CD14-positive monocyte (primary cell): ENCODE measurements around the gene POC1A. TPM values are rescaled to one million over a fixed set of nuclear protein-coding genes. Genes with fewer than 3 reads are reported as not detected.
"Not testable (repeated sequence)": the region's sequence is repeated elsewhere in the genome, so short reads cannot be mapped to it uniquely, and the experiment has no call there.

Source experiments
- DNase-seq, 3 donors: peaks; one replicate each; pipeline ENCODE4 v3.0.0-alpha.2; 2011 to 2022
- H2AFZ ChIP-seq: 2 replicates; pipeline ENCODE4 v1.6.0; 2012; ENCODE audit warnings: mild to moderate bottlenecking, low read depth, low read length, inconsistent platforms; ENCODE audit not compliant: insufficient read depth, poor library complexity, severe bottlenecking
- H3K27ac ChIP-seq, 2 donors: 1 replicate in 1 of 2; 2 replicates in 1 of 2; pipeline ENCODE4 v1.5.1; 2012 to 2013; ENCODE audit warnings: low read length in 2 of 2, control low read depth in 1 of 2, inconsistent platforms in 1 of 2, low read depth in 1 of 2, mild to moderate bottlenecking in 1 of 2
- H3K27me3 ChIP-seq, 2 donors: one replicate each; pipeline versions ENCODE4 v1.6.0 to v1.6.1; 2011 to 2013; ENCODE audit warnings: low read length in 2 of 2; ENCODE audit not compliant: control insufficient read depth in 2 of 2, insufficient read depth in 2 of 2
- H3K36me3 ChIP-seq, 2 donors: replicated peaks in 1 of 2; 1 replicate in 1 of 2; 2 replicates in 1 of 2; pipeline versions ENCODE4 v1.5.1 to v1.6.1; 2012 to 2013; ENCODE audit warnings: low read length in 2 of 2, control low read depth in 1 of 2, inconsistent platforms in 1 of 2, mild to moderate bottlenecking in 1 of 2; ENCODE audit not compliant: insufficient read depth in 2 of 2, control insufficient read depth in 1 of 2
- H3K4me1 ChIP-seq, 2 donors: 1 replicate in 1 of 2; 2 replicates in 1 of 2; pipeline versions ENCODE4 v1.5.1 to v1.6.1; 2012 to 2013; ENCODE audit warnings: low read length in 2 of 2, control low read depth in 1 of 2, inconsistent platforms in 1 of 2, mild to moderate bottlenecking in 1 of 2, moderate library complexity in 1 of 2; ENCODE audit not compliant: insufficient read depth in 2 of 2, control insufficient read depth in 1 of 2
- H3K4me2 ChIP-seq: replicated peaks from 2 replicates; pipeline ENCODE3; 2012; ENCODE audit warnings: low read length, moderate library complexity, mild to moderate bottlenecking; ENCODE audit not compliant: poor library complexity, severe bottlenecking; ENCODE audit errors: extremely low read depth
- H3K4me3 ChIP-seq, 3 experiments: fragments of 200-600 bp in 1 of 3; sonication (generic) in 1 of 3; replicated peaks in 1 of 3; 1 replicate in 2 of 3; 2 replicates in 1 of 3; pipeline ENCODE4 v1.5.1; 2011 to 2013; ENCODE audit warnings: low read length in 3 of 3, mild to moderate bottlenecking in 3 of 3, control low read depth in 2 of 3, low read depth in 2 of 3, inconsistent platforms in 1 of 3, moderate library complexity in 1 of 3
- H3K79me2 ChIP-seq: 2 replicates; pipeline ENCODE4 v1.6.0; 2012; ENCODE audit warnings: mild to moderate bottlenecking, control low read depth, inconsistent platforms, low read length, moderate library complexity; ENCODE audit not compliant: insufficient read depth
- H3K9ac ChIP-seq: 2 replicates; pipeline ENCODE4 v1.6.0; 2017; ENCODE audit warnings: low read length, mild to moderate bottlenecking; ENCODE audit not compliant: insufficient read depth, poor library complexity, severe bottlenecking
- H3K9me3 ChIP-seq, 2 donors: replicated peaks in 1 of 2; 1 replicate in 1 of 2; 2 replicates in 1 of 2; pipeline versions ENCODE4 v1.5.1 to v1.6.1; 2012 to 2013; ENCODE audit warnings: low read length in 2 of 2, control low read depth in 1 of 2; ENCODE audit not compliant: control insufficient read depth in 1 of 2, insufficient read depth in 1 of 2
- H4K20me1 ChIP-seq: 2 replicates; pipeline ENCODE4 v1.6.0; 2012; ENCODE audit warnings: mild to moderate bottlenecking, low read length, control low read depth, moderate library complexity; ENCODE audit not compliant: insufficient read depth
- H3K27ac Mint-ChIP-seq, 7 donors: one replicate each; pipeline ENCODE4 v1.8.0; 2020; ENCODE audit warnings: mild to moderate bottlenecking in 7 of 7, mixed read lengths in 7 of 7, moderate library complexity in 6 of 7, inconsistent platforms in 2 of 7
- H3K27me3 Mint-ChIP-seq, 3 donors: one replicate each; pipeline ENCODE4 v1.8.0; 2021 to 2022; ENCODE audit warnings: low read depth in 3 of 3, mild to moderate bottlenecking in 3 of 3, mixed read lengths in 3 of 3, moderate library complexity in 3 of 3, inconsistent platforms in 1 of 3
- H3K36me3 Mint-ChIP-seq, 2 donors: one replicate each; pipeline ENCODE4 v1.8.0; 2020; ENCODE audit warnings: mixed read lengths in 2 of 2, inconsistent platforms in 1 of 2, mild to moderate bottlenecking in 1 of 2
- H3K4me1 Mint-ChIP-seq: one replicate; pipeline ENCODE4 v1.8.0; 2020; ENCODE audit warnings: mild to moderate bottlenecking, mixed read lengths
- H3K4me3 Mint-ChIP-seq, 2 donors: one replicate each; pipeline ENCODE4 v1.8.0; 2020; ENCODE audit warnings: mild to moderate bottlenecking in 2 of 2, mixed read lengths in 2 of 2, moderate library complexity in 1 of 2
- H3K9me3 Mint-ChIP-seq, 7 donors: one replicate each; pipeline ENCODE4 v1.8.0; 2020 to 2022; ENCODE audit warnings: mixed read lengths in 7 of 7, mild to moderate bottlenecking in 6 of 7, moderate library complexity in 6 of 7, inconsistent platforms in 2 of 7
- CTCF ChIP-seq: fragments of 200-600 bp; IDR thresholded peaks from one replicate; pipeline ENCODE4 v1.8.0; 2022; ENCODE audit warnings: antibody characterized with exemption, mild to moderate bottlenecking
- WGBS: methylation state at CpG from one replicate; pipeline ENCODE4 v1.1.5; 2013; ENCODE audit warnings: missing lambda C conversion rate; ENCODE audit not compliant: insufficient coverage; 5-methylcytosine and 5-hydroxymethylcytosine counted together
- intact Hi-C, 2 donors: fragments of 100-400 bp; cut with micrococcal nuclease; formaldehyde crosslinking; loops; one replicate each; pipeline versions ENCODE4 v1.15.0 to v1.15.1; 2023
- polyA plus RNA-seq, 3 donors: library from polyadenylated mRNA; depleted of rRNA in 1 of 3; unstranded in 2 of 3; stranded (reverse) in 1 of 3; fragments of 300-500 nt in 2 of 3; fragments of >200 nt in 1 of 3; fragmentation: Illumina TruSeq in 2 of 3; gene quantifications; 1 replicate in 2 of 3; 2 replicates in 1 of 3; pipeline ENCODE4 v1.2.3, GENCODE V29; 2012 to 2021

POC1A gene
- polyA plus RNA-seq, 3 donors, result 1.2 to 2.0 (median 1.5) TPM

GRCh38 chr3:52153389-52154096, 680 bp downstream of the POC1A start:
- Mint-ChIP-seq H3K27me3 (peaks cover 0 to 1% (median 0%) of the 10 kb centered on the region in 3 donors), H3K27ac (peak overlapping the region in 6 of 7 donors; percentile 50 to 99 (median 97)), H3K4me1 (peaks cover 17% of the 10 kb centered on the region), H3K36me3 (peaks cover 10 to 17% of the 10 kb centered on the region in 2 donors), H3K4me3 (peak overlapping the region; percentile 91 to 99), H3K9me3 (no peaks in the 10 kb centered on the region)
- Histone ChIP-seq H3K36me3 (peaks cover 14 to 22% of the 10 kb centered on the region in 2 donors), H3K9me3 (no peaks in the 10 kb centered on the region), H3K27me3 (no peaks in the 10 kb centered on the region), H4K20me1 (no peaks in the 10 kb centered on the region), H2AFZ (peak overlapping the region; percentile 95), H3K27ac (peak overlapping the region; percentile 35 to 88), H3K79me2 (peaks cover 33% of the 10 kb centered on the region), H3K9ac (peak overlapping the region; percentile 71), H3K4me2 (peak overlapping the region; percentile 95), H3K4me3 (peak overlapping the region; percentile 55 to 88 (median 71)), H3K4me1 (peaks cover 17 to 19% of the 10 kb centered on the region in 2 donors)
- WGBS, result 14% methylated on average over 12 of the region's 18 CpGs
- intact Hi-C loops, result loop anchor here (2.0 to 5.0 kb wide), 2 partner anchors 44 to 97 kb away; partner anchors contain the start of genes ALAS1 (in 1 of the 2) and DUSP7 (in 1 of the 2)
- no peak for DNase-seq
- no peak for TF ChIP-seq CTCF

- peaks cover 33% of the 10 kb centered on the region for H3K79me2 ChIP-seq
- H4K20me1 ChIP-seq, H3K9me3 ChIP-seq, H3K27ac ChIP-seq, H3K27me3 ChIP-seq, H3K4me3 Mint-ChIP-seq, H3K9ac ChIP-seq, DNase-seq, H3K27me3 Mint-ChIP-seq, H3K4me3 ChIP-seq, H3K4me2 ChIP-seq, H2AFZ ChIP-seq, H3K9me3 Mint-ChIP-seq, H3K27ac Mint-ChIP-seq: not testable (repeated sequence)
- peaks cover 17 to 19% of the 10 kb centered on the region in 2 donors for H3K4me1 ChIP-seq
- intact Hi-C loops, result loop anchor here in 1 of 2 donors (5.0 kb wide), 1 partner anchor 45 kb away; the partner anchor contains the start of gene ALAS1
- H3K36me3 Mint-ChIP-seq, result peaks cover 13 to 31% of the 10 kb centered on the region in 2 donors
- 93% methylated on average over 3 of the region's 4 CpGs for whole genome bisulfite sequencing
- peaks cover 22 to 35% of the 10 kb centered on the region in 2 donors for H3K36me3 ChIP-seq
- H3K4me1 Mint-ChIP-seq, result peaks cover 17% of the 10 kb centered on the region
These were observed 2.2 kb downstream of the POC1A start for GRCh38 chr3:52151991-52152390.
